Esophagus squamous epithelium (tissue), 4 donors: ENCODE measurements around the gene SULT2B1.

Experiments used
- POLR2A ChIP-seq, 4 donors: fragments of 450-650 bp; IDR thresholded peaks; one replicate each; pipeline ENCODE4 v1.6.1; 2017; ENCODE audit warnings: antibody characterized with exemption in 4 of 4, mild to moderate bottlenecking in 4 of 4, moderate library complexity in 3 of 4
- TF ChIP-seq, protein P1 (sequence below), 6 experiments: fragments of 450-650 bp in 4 of 6; fragments of 200-600 bp in 2 of 6; sonication (generic) in 2 of 6; IDR thresholded peaks; one replicate each; pipeline ENCODE4 v1.5.1; 2016 to 2019; ENCODE audit warnings: antibody characterized with exemption in 6 of 6, mild to moderate bottlenecking in 4 of 6, moderate library complexity in 4 of 6

DNA sequence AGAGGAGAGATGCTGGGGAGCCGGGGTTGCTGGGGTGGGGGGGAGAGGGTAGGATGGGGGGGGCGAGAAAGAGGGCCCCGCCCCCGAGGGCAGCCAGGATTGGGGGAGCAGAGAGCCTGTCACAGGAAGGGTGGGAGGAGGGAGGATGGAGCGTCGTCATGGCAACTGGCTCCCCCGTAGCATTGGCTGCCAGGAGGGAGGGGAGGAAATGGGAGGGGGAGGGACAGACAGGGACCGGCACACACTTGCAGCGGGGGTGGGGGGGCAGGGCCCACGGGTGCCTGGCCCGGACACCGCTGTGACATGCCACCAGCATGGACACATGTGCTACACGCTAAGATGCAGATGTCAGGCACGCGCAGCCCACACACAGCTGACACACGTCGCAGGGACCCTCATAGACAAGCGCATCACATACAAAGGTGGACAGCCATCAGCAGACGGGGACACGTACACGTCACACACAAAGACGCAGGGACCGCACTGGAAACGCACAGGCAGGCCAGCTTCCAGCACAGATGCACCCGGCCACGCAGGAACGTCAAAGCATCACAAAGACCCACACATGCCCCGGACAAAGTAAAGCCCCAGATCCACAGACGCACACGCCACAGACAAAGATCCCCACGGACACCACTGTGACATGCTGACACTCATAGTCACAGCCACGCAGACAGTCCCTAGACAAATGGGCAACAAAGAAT, 40.0 kb upstream of the SULT2B1 start, which contains the start of gene LMTK3:
- TF ChIP-seq POLR2A (IDR thresholded peaks at IDR 0.05): no peak
- TF ChIP-seq, protein P1, sequence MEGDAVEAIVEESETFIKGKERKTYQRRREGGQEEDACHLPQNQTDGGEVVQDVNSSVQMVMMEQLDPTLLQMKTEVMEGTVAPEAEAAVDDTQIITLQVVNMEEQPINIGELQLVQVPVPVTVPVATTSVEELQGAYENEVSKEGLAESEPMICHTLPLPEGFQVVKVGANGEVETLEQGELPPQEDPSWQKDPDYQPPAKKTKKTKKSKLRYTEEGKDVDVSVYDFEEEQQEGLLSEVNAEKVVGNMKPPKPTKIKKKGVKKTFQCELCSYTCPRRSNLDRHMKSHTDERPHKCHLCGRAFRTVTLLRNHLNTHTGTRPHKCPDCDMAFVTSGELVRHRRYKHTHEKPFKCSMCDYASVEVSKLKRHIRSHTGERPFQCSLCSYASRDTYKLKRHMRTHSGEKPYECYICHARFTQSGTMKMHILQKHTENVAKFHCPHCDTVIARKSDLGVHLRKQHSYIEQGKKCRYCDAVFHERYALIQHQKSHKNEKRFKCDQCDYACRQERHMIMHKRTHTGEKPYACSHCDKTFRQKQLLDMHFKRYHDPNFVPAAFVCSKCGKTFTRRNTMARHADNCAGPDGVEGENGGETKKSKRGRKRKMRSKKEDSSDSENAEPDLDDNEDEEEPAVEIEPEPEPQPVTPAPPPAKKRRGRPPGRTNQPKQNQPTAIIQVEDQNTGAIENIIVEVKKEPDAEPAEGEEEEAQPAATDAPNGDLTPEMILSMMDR (IDR thresholded peaks at IDR 0.05): no peak
